Jurkat, Clone E6-1 (cell line): ENCODE results near the gene SLC49A3. TPM values are rescaled to one million over a fixed set of nuclear protein-coding genes. Genes with fewer than 3 reads are reported as not detected.
"Not testable (repeated sequence)": the region's sequence is repeated elsewhere in the genome, so short reads cannot be mapped to it uniquely, and the experiment has no call there.

Source experiments
- DNase-seq: peaks from one replicate; pipeline ENCODE4 v3.0.0-alpha.2; 2011; ENCODE audit warnings: low read depth, low spot score
- H3K4me3 ChIP-seq: 2 replicates; pipeline ENCODE4 v1.5.1; 2011; ENCODE audit warnings: mild to moderate bottlenecking, low read length, control low read depth, moderate library complexity
- polyA plus RNA-seq: library from polyadenylated mRNA; unstranded; fragments of >200 nt; gene quantifications from one replicate; pipeline ENCODE4 v1.2.1, GENCODE V29; 2012; ENCODE audit warnings: missing spikeins; ENCODE audit not compliant: insufficient read length, insufficient read depth

SLC49A3 gene
- not detected for polyA plus RNA-seq

DNA sequence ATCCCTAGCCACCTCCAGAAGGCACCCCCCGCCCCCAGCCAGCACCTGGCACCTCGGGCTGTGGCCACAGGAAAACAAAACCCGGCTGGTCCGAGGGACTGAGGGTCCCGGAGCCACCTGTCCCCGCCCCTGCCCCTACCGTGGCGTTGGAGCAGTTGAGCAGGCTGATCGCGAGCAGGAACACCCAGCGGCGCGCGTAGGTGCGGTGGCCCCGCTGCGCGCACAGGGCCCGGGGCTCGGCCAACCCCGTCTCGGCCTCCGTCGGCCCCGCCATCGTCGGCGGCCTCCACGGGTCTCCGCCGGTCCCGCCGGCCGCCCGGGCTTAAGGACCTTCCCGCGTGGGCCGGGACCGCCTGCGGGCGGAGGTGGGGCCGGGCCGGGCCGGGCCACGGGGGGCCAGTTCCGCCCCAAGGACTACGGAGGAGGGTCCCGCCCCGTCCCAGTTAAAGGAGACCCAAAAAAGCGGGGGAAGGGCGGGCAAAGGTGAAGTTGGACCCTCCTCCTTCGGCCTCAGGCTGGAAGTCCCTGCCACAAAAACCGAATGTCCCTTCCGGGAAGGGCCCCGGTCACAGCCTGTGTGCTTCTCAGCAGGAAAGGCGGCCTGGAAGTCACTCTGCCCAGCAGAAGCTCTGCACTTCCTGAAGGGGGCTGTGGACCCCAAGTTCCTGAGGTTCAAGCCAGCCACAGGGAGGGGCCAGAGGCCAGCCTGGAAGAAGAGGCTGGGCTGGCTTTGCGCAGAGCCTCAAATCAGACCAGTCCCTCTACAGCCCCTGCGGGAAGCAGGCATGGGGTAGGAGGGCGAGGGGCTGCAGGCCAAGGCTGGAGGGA is at the start of gene SLC49A3:
Gene SLC49A3 (minus strand): TSS at position 298 of the 828 bp plus-strand sequence. CDS start 24 bp downstream, at position 274.
- no peak within 1 kb of the TSS for H3K4me3 ChIP-seq
- DNase-seq, result no peak

- not testable (repeated sequence) for DNase-seq, H3K4me3 ChIP-seq
These were observed 47.6 kb upstream of the SLC49A3 start for GRCh38 chr4:736561-736960.

- H3K4me3 ChIP-seq, result no peak overlapping the region
- DNase-seq, result no peak
These were observed 46.6 kb upstream of the SLC49A3 start for GRCh38 chr4:735583-735982.

DNA sequence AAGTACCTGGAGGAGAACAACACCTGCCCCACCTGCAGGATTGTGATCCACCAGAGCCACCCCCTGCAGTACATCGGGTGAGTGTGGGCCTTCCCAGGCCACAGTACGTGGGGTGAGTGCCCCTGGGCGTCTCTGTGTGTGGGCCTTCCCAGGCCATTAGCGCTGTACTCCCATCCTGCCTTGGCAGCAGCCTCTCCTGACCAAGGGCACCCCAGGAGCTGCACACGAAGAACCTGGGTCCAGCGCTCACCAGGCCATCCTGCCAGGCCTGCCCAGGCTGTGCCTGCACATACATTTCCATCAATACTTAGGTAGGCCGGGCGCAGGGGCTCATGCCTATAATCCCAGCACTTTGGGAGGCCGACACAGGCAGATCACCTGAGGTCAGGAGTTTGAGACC is 46.0 kb upstream of the SLC49A3 start:
- no peak for DNase-seq
- no peak overlapping the region for H3K4me3 ChIP-seq

DNA sequence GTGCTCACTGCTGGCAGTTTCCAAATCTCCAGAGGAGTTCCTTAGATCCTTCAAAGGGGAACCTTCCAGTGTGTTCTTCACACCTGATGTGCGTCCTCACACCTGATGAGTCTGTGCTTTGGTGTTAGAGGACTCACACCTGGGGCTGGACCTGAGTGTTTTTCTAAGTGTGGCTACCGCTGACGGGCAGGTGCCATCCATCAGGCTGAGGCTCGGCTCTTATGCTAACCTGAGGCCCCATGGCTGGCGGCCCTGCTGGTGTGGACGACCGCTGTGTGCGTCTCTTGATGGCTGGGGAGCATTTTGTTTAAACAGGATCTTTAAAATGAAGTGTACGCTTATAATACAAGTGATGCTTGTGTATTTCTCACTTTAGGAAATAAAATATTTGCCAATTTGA is 45.1 kb upstream of the SLC49A3 start:
- no peak overlapping the region for H3K4me3 ChIP-seq
- no peak for DNase-seq

DNA sequence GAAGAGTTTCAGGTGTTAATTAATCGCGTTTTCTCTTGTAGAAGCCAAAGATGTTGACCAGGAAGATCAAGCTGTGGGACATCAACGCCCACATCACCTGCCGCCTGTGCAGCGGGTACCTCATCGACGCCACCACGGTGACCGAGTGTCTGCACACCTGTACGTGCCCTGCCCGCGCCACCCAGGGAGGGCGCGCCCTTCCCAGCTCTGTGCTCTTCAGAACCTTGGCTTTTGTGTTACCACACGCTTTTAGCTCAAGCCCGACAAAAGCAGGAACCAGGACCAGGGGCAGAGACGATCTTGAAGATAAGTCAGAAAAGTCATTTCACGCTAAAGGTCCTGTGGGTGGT is 44.7 kb upstream of the SLC49A3 start:
- no peak overlapping the region for H3K4me3 ChIP-seq
- no peak for DNase-seq

- no peak overlapping the region for H3K4me3 ChIP-seq
- no peak for DNase-seq
These were observed 44.1 kb upstream of the SLC49A3 start for GRCh38 chr4:732911-733630.

DNA sequence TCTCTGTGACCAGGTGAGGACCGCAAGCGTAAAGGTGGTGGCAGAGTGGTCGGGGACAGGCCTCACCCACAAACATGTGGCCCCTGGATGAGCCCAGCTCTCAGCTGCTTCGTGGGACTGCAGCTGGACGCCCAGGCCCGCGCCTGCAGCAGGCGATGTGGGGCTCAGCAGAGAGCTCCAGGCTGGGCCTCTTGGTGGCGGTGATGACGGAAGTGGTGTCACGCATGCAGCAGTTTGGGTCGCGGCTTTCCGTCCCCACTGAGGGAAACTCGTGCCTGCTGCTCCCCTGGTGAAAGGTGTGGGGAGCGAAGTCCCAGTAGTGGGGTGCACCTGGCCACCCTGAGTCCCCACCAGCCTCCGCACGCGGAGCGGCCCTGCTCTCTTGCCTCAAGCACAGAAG is 43.5 kb upstream of the SLC49A3 start:
- no peak overlapping the region for H3K4me3 ChIP-seq
- no peak for DNase-seq

DNA sequence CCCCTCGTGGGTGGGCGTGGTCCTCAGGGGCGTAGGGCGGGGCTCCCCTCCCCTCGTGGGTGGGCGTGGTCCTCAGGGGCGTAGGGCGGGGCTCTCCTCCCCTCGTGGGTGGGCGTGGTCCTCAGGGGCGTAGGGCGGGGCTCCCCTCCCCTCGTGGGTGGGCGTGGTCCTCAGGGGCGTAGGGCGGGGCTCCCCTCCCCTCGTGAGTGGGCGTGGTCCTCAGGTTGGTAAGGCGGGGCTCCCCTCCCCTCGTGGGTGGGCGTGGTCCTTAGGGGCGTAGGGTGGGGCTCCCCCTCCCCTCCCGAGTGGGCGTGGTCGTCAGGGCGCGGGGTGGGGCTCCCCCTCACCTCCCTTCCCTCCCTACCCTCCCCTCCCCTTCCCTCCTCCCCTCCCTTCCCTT is 43.0 kb upstream of the SLC49A3 start:
- not testable (repeated sequence) for H3K4me3 ChIP-seq, DNase-seq

GRCh38 chr4:730946-731904 is 42.3 kb upstream of the SLC49A3 start:
- not testable (repeated sequence) for H3K4me3 ChIP-seq, DNase-seq

DNA sequence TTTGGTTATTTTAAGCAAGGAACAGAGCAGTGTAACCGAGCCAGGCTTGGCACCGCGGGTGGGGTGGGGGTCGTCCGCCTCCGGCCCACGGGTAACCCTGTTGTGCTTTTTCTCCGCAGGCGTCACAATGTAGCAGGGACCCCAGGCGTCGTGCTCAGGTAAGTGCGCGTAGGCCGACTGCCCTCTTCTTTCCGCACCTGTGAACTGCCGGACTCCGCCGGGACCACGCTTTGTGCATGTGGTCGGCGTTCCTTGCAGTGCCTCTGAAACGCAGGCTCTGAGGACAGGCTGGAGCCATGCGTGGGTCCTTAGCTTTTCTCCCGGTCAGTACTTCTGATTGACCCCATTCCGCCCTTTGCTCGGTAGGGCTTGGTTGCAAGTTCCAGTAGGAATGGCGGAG is 41.6 kb upstream of the SLC49A3 start:
- no peak overlapping the region for H3K4me3 ChIP-seq
- no peak for DNase-seq

DNA sequence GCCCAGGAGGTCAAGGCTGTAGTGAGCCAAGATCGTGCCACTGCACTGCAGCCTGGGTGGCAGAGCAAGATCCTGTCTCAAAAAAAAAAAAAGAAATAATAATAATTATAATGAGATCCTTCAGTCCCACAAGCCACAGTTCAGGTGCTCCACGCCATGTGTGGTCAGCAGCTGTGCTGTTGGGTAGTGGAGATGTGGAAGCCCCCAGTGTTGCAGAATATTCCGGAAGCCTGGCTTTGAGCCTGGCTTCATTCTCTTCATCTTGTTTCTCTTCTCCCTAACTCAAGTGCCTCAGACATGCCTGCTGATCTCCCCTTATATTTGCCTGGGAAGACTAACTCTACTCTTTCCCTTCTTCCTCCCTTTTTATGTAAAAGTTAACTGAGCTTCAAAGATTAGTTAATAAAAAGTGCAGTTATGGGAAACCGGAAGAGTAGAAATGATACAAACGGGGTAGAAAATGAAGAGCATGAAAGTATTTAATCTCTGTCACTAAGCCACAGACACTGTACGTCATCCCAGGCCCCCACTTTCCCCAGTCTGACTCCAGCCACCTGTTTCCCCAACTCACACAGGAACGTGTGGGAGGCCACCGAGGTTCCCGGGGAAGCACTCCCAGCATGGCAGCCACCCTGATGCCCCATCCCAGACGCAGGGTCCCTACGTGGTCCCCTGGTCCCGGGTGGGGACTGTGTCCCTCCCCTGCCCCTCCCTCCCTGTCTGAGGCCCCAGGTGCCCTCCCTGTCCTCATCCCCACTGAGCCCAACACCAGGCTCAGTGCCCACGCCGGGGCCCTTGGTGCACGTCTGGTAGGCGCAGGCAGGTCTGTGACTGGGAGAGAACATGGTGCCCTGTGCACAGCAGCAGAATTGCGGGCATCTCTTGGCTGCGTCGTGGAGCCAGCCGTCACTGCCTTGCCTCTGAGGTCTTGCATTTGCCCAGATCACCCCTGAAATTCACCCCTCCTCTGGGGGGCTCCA is 40.7 kb upstream of the SLC49A3 start:
- DNase-seq, result no peak
- no peak overlapping the region for H3K4me3 ChIP-seq

GRCh38 chr4:727576-727975 is 38.6 kb upstream of the SLC49A3 start:
- no peak overlapping the region for H3K4me3 ChIP-seq
- DNase-seq, result no peak

- DNase-seq, result no peak
- no peak overlapping the region for H3K4me3 ChIP-seq
These were observed 37.9 kb upstream of the SLC49A3 start for GRCh38 chr4:726838-727237.

DNA sequence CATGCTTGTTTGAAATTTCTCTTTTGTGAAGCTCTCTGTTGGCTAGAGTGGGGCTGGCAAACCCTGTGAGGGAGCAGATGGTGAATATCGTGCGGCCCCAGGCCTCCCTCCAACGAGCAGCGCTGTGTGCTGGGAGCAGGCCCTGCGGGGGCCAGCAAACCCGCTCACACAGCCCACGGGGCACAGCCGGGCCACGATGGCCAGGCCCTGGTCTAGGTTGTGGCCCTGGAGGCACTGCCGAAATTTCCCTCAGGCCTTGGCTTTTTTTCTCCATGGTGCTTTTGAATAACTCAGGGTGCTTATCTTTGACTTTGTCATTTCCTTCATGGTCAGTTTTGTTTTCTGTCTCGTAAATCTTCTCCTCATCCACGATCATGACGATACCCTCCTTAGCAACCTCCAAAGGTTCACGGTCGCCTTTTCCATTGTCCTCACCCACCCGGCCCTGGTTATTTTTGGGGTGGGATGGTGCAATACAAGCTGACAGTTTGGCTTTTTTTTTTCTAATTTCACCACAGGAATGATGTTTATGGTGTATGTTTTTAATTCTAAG is 37.4 kb upstream of the SLC49A3 start:
- no peak overlapping the region for H3K4me3 ChIP-seq
- DNase-seq, result no peak

GRCh38 chr4:725391-726234 is 36.7 kb upstream of the SLC49A3 start:
- no peak for DNase-seq
- H3K4me3 ChIP-seq, result no peak overlapping the region
